CD8-positive, alpha-beta memory T cell (primary cell): ENCODE measurements around the gene LRRC56. TPM values are rescaled to one million over a fixed set of nuclear protein-coding genes. Genes with fewer than 3 reads are reported as not detected.

Source experiments
- CTCF ChIA-PET: fragments of 350-600 bp; sonication (Branson Sonifier 250); formaldehyde crosslinking; loops from one replicate; lab custom pipeline; 2021; ENCODE audit warnings: antibody characterized with exemption; lab: Charles Lee
- POLR2A ChIA-PET: fragments of 350-600 bp; sonication (Branson Sonifier 250); formaldehyde crosslinking; loops from one replicate; lab custom pipeline; 2021; ENCODE audit warnings: antibody characterized with exemption; lab: Charles Lee
- DNase-seq, 5 donors: peaks; one replicate each; pipeline versions ENCODE4 v3.0.0 to v3.0.0-alpha.2; 2020 to 2022; ENCODE audit warnings: mixed read lengths in 1 of 5
- H3K27ac ChIP-seq: one replicate; pipeline ENCODE4 v1.7.0; 2013; ENCODE audit warnings: low read depth, mild to moderate bottlenecking, low read length, moderate library complexity
- H3K27me3 ChIP-seq: 2 replicates; pipeline ENCODE4 v1.7.0; 2013; ENCODE audit warnings: low read length, mild to moderate bottlenecking; ENCODE audit not compliant: insufficient read depth, poor library complexity, severe bottlenecking
- H3K36me3 ChIP-seq: 2 replicates; pipeline ENCODE4 v1.7.0; 2013; ENCODE audit warnings: mild to moderate bottlenecking, low read length, moderate library complexity; ENCODE audit not compliant: insufficient read depth
- H3K4me1 ChIP-seq: 2 replicates; pipeline ENCODE4 v1.7.0; 2013; ENCODE audit warnings: mild to moderate bottlenecking, low read length, moderate library complexity; ENCODE audit not compliant: insufficient read depth
- H3K4me3 ChIP-seq: 2 replicates; pipeline ENCODE4 v1.7.0; 2013; ENCODE audit warnings: mild to moderate bottlenecking, low read length
- H3K9me3 ChIP-seq: 2 replicates; pipeline ENCODE4 v1.7.0; 2013; ENCODE audit warnings: mild to moderate bottlenecking, low read length
- H3K27ac Mint-ChIP-seq, 8 donors: one replicate each; pipeline ENCODE4 v1.8.0; 2020 to 2021; ENCODE audit warnings: mixed read lengths in 8 of 8, mild to moderate bottlenecking in 6 of 8, inconsistent platforms in 3 of 8, moderate library complexity in 3 of 8
- H3K27me3 Mint-ChIP-seq, 2 donors: one replicate each; pipeline ENCODE4 v1.8.0; 2020 to 2021; ENCODE audit warnings: mixed read lengths in 2 of 2, mild to moderate bottlenecking in 1 of 2, moderate library complexity in 1 of 2
- H3K36me3 Mint-ChIP-seq, 3 donors: one replicate each; pipeline ENCODE4 v1.8.0; 2020 to 2021; ENCODE audit warnings: mixed read lengths in 3 of 3, inconsistent platforms in 1 of 3, mild to moderate bottlenecking in 1 of 3
- H3K4me1 Mint-ChIP-seq, 3 donors: one replicate each; pipeline ENCODE4 v1.8.0; 2020 to 2021; ENCODE audit warnings: mixed read lengths in 3 of 3, inconsistent platforms in 1 of 3, mild to moderate bottlenecking in 1 of 3
- H3K4me3 Mint-ChIP-seq, 7 donors: one replicate each; pipeline ENCODE4 v1.8.0; 2020 to 2021; ENCODE audit warnings: mixed read lengths in 7 of 7, mild to moderate bottlenecking in 6 of 7, moderate library complexity in 4 of 7, inconsistent platforms in 2 of 7
- H3K9me3 Mint-ChIP-seq, 5 donors: one replicate each; pipeline ENCODE4 v1.8.0; 2020 to 2022; ENCODE audit warnings: mixed read lengths in 5 of 5, mild to moderate bottlenecking in 3 of 5, moderate library complexity in 2 of 5, inconsistent platforms in 1 of 5
- polyA plus RNA-seq: library from polyadenylated mRNA; unstranded; fragments of 300-500 nt; fragmentation: Illumina TruSeq; gene quantifications from one replicate; pipeline ENCODE4 v1.2.3, GENCODE V29; 2021
- total RNA-seq, 2 experiments: library from RNA; stranded (reverse); gene quantifications; one replicate each; pipeline ENCODE4 v1.2.3, GENCODE V29; 2021

LRRC56 gene
- total RNA-seq, result 1 to 10 TPM; 1.8 to 2.1 TPM
- polyA plus RNA-seq, result 0.81 TPM

GRCh38 chr11:536841-537621 lies at the start of gene LRRC56:
Gene LRRC56, plus strand, starts transcription at chr11:537527. Its CDS starts 3,158 bp downstream, at chr11:540685.
- Mint-ChIP-seq H3K4me1 (peaks cover 3 to 30% (median 11%) of the 10 kb centered on the region in 3 donors), H3K27me3 (peaks cover 0 to 4% of the 10 kb centered on the region in 2 donors)
- H3K4me3 ChIP-seq, result peak within 1 kb of the TSS; percentile 50

GRCh38 chr11:487571-488021 lies 49.7 kb upstream of the LRRC56 start:
- no peaks in the 10 kb centered on the region for H3K4me1 Mint-ChIP-seq
- Histone ChIP-seq H3K36me3 (no peaks in the 10 kb centered on the region), H3K4me3 (no peak overlapping the region), H3K9me3 (no peaks in the 10 kb centered on the region), H3K27ac (no peak overlapping the region), H3K27me3 (no peaks in the 10 kb centered on the region), H3K4me1 (no peaks in the 10 kb centered on the region)
- no peak for DNase-seq
- H3K27me3 Mint-ChIP-seq, result no peaks in the 10 kb centered on the region
- H3K4me3 Mint-ChIP-seq, result no peak overlapping the region
- CTCF ChIA-PET, result no interaction called here
- POLR2A ChIA-PET, result no interaction called here
- no peaks in the 10 kb centered on the region for H3K9me3 Mint-ChIP-seq
- peaks cover 0 to 17% (median 1%) of the 10 kb centered on the region in 3 donors for H3K36me3 Mint-ChIP-seq
- H3K27ac Mint-ChIP-seq, result no peak overlapping the region

More at GRCh38 chr11:536841-537621, at the start of gene LRRC56:
- no peaks in the 10 kb centered on the region for H3K36me3 ChIP-seq
- H3K9me3 ChIP-seq, result no peaks in the 10 kb centered on the region
- DNase-seq, result peak; percentile 90 to 98 (median 95)
- Mint-ChIP-seq H3K27ac (peak within 1 kb of the TSS; percentile 93 to 100 (median 97)), H3K36me3 (peaks cover 0 to 9% (median 0%) of the 10 kb centered on the region in 3 donors), H3K9me3 (no peaks in the 10 kb centered on the region), H3K4me3 (peak within 1 kb of the TSS; percentile 88 to 98 (median 93))
- ChIA-PET POLR2A (interaction anchor here (1.1 to 2.8 kb wide), 5 partner anchors 30 to 189 kb away, joined by 3 to 16 read pairs (median 9); partner anchors contain the start of genes PHRF1, RNH1 and TMEM80), CTCF (interaction anchor here (1.1 to 2.8 kb wide), 8 partner anchors 18 to 328 kb away, joined by 3 to 16 read pairs (median 4); no protein-coding TSS in a partner anchor)
- peaks cover 37% of the 10 kb centered on the region for H3K4me1 ChIP-seq
- H3K27me3 ChIP-seq, result no peaks in the 10 kb centered on the region
- H3K27ac ChIP-seq, result peak within 1 kb of the TSS; percentile 86

GRCh38 chr11:488062-488461 lies 49.3 kb upstream of the LRRC56 start:
- Mint-ChIP-seq H3K27me3 (no peaks in the 10 kb centered on the region), H3K4me3 (no peak overlapping the region), H3K9me3 (no peaks in the 10 kb centered on the region), H3K36me3 (peaks cover 0 to 21% (median 1%) of the 10 kb centered on the region in 3 donors), H3K27ac (no peak overlapping the region), H3K4me1 (no peaks in the 10 kb centered on the region)
- DNase-seq, result peak in 1 of 5 donors; percentile 41
- Histone ChIP-seq H3K27ac (no peak overlapping the region), H3K36me3 (no peaks in the 10 kb centered on the region), H3K27me3 (no peaks in the 10 kb centered on the region), H3K4me3 (no peak overlapping the region), H3K9me3 (no peaks in the 10 kb centered on the region), H3K4me1 (no peaks in the 10 kb centered on the region)
- ChIA-PET CTCF (no interaction called here), POLR2A (no interaction called here)

- ChIA-PET CTCF (no interaction called here), POLR2A (no interaction called here)
- Histone ChIP-seq H3K27me3 (no peaks in the 10 kb centered on the region), H3K27ac (no peak overlapping the region), H3K9me3 (no peaks in the 10 kb centered on the region), H3K36me3 (no peaks in the 10 kb centered on the region), H3K4me1 (no peaks in the 10 kb centered on the region), H3K4me3 (no peak overlapping the region)
- no peaks in the 10 kb centered on the region for H3K4me1 Mint-ChIP-seq
- peaks cover 0 to 27% (median 1%) of the 10 kb centered on the region in 3 donors for H3K36me3 Mint-ChIP-seq
- peak overlapping the region in 1 of 7 donors; percentile 36 for H3K4me3 Mint-ChIP-seq
- no peaks in the 10 kb centered on the region for H3K27me3 Mint-ChIP-seq
- no peak overlapping the region for H3K27ac Mint-ChIP-seq
- DNase-seq, result peak in 1 of 5 donors; percentile 46
- H3K9me3 Mint-ChIP-seq, result no peaks in the 10 kb centered on the region
Observed at GRCh38 chr11:488579-488978, 48.7 kb upstream of the LRRC56 start.

GRCh38 chr11:488992-489391 lies 48.3 kb upstream of the LRRC56 start:
- Mint-ChIP-seq H3K27ac (no peak overlapping the region), H3K4me3 (no peak overlapping the region)

GRCh38 chr11:489610-490185 lies 47.6 kb upstream of the LRRC56 start:
- no peaks in the 10 kb centered on the region for H3K9me3 ChIP-seq
- H3K4me3 ChIP-seq, result no peak overlapping the region
- H3K36me3 ChIP-seq, result no peaks in the 10 kb centered on the region
- Mint-ChIP-seq H3K27ac (no peak overlapping the region), H3K27me3 (no peaks in the 10 kb centered on the region), H3K4me1 (no peaks in the 10 kb centered on the region), H3K36me3 (peaks cover 0 to 34% (median 1%) of the 10 kb centered on the region in 3 donors), H3K9me3 (no peaks in the 10 kb centered on the region), H3K4me3 (no peak overlapping the region)
- no peak overlapping the region for H3K27ac ChIP-seq
- DNase-seq, result no peak
- no peaks in the 10 kb centered on the region for H3K4me1 ChIP-seq
- ChIA-PET CTCF (no interaction called here), POLR2A (no interaction called here)
- no peaks in the 10 kb centered on the region for H3K27me3 ChIP-seq

More at GRCh38 chr11:488992-489391, 48.3 kb upstream of the LRRC56 start:
- Histone ChIP-seq H3K27me3 (no peaks in the 10 kb centered on the region), H3K9me3 (no peaks in the 10 kb centered on the region), H3K27ac (no peak overlapping the region), H3K4me1 (no peaks in the 10 kb centered on the region), H3K4me3 (no peak overlapping the region), H3K36me3 (no peaks in the 10 kb centered on the region)
- DNase-seq, result peak in 1 of 5 donors; percentile 45
- no peaks in the 10 kb centered on the region for H3K27me3 Mint-ChIP-seq
- H3K36me3 Mint-ChIP-seq, result peaks cover 0 to 29% (median 1%) of the 10 kb centered on the region in 3 donors
- H3K9me3 Mint-ChIP-seq, result no peaks in the 10 kb centered on the region
- no peaks in the 10 kb centered on the region for H3K4me1 Mint-ChIP-seq
- ChIA-PET POLR2A (no interaction called here), CTCF (no interaction called here)

GRCh38 chr11:490186-490929 lies 47.0 kb upstream of the LRRC56 start:
- DNase-seq, result no peak
- Histone ChIP-seq H3K9me3 (no peaks in the 10 kb centered on the region), H3K4me3 (no peak overlapping the region), H3K27ac (no peak overlapping the region), H3K4me1 (no peaks in the 10 kb centered on the region), H3K36me3 (no peaks in the 10 kb centered on the region), H3K27me3 (no peaks in the 10 kb centered on the region)
- no peaks in the 10 kb centered on the region for H3K27me3 Mint-ChIP-seq
- H3K27ac Mint-ChIP-seq, result peak overlapping the region in 1 of 8 donors; percentile 21
- ChIA-PET CTCF (no interaction called here), POLR2A (no interaction called here)
- no peaks in the 10 kb centered on the region for H3K9me3 Mint-ChIP-seq
- H3K4me3 Mint-ChIP-seq, result no peak overlapping the region
- no peaks in the 10 kb centered on the region for H3K4me1 Mint-ChIP-seq
- H3K36me3 Mint-ChIP-seq, result peaks cover 0 to 38% (median 1%) of the 10 kb centered on the region in 3 donors
